Tibial nerve (tissue), 4 donors: ENCODE results near the gene DAP3.

Source experiments
- CTCF ChIP-seq, 5 experiments: fragments of 200-600 bp in 3 of 5; fragments of 450-650 bp in 2 of 5; sonication (generic) in 3 of 5; IDR thresholded peaks; one replicate each; pipeline ENCODE4 v1.5.1; 2016 to 2019; ENCODE audit warnings: antibody characterized with exemption in 5 of 5, mild to moderate bottlenecking in 3 of 5, moderate library complexity in 2 of 5
- EP300 ChIP-seq, 2 donors: sonication (generic); formaldehyde crosslinking; IDR thresholded peaks; one replicate each; pipeline ENCODE4 v1.6.1; 2017; ENCODE audit warnings: antibody characterized with exemption in 2 of 2, mild to moderate bottlenecking in 1 of 2
- POLR2A ChIP-seq, 2 donors: fragments of 450-650 bp; IDR thresholded peaks; one replicate each; pipeline ENCODE4 v1.6.1; 2017; ENCODE audit warnings: antibody characterized with exemption in 2 of 2, mild to moderate bottlenecking in 2 of 2, moderate library complexity in 2 of 2

DNA sequence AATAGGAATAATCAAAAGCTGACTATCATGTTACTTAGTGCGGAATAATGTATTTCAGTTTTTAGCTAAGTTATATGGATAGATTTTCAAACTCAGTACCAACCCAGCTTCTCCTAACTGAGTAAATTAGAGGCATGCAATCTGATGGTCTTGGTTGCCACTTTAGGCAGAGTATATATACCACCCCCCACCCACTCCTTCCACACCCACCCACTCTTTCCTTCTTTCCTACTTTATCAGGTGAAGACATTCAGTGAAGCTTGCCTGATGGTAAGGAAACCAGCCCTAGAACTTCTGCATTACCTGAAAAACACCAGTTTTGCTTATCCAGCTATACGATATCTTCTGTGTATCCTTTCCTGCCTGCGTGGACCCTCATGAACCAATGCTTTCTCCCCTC is 36.3 kb downstream of the DAP3 start:
- TF ChIP-seq CTCF (IDR thresholded peaks at IDR 0.05) = no peak
- no peak for TF ChIP-seq POLR2A (IDR thresholded peaks at IDR 0.05)
- no peak for TF ChIP-seq EP300 (IDR thresholded peaks at IDR 0.05)
